Measurements from ENCODE around the gene MPZL3.
A peak's percentile ranks its signal among the peaks of the same experiment; 100 is the strongest.

The MPZL3 gene, protein sequence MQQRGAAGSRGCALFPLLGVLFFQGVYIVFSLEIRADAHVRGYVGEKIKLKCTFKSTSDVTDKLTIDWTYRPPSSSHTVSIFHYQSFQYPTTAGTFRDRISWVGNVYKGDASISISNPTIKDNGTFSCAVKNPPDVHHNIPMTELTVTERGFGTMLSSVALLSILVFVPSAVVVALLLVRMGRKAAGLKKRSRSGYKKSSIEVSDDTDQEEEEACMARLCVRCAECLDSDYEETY

DNA sequence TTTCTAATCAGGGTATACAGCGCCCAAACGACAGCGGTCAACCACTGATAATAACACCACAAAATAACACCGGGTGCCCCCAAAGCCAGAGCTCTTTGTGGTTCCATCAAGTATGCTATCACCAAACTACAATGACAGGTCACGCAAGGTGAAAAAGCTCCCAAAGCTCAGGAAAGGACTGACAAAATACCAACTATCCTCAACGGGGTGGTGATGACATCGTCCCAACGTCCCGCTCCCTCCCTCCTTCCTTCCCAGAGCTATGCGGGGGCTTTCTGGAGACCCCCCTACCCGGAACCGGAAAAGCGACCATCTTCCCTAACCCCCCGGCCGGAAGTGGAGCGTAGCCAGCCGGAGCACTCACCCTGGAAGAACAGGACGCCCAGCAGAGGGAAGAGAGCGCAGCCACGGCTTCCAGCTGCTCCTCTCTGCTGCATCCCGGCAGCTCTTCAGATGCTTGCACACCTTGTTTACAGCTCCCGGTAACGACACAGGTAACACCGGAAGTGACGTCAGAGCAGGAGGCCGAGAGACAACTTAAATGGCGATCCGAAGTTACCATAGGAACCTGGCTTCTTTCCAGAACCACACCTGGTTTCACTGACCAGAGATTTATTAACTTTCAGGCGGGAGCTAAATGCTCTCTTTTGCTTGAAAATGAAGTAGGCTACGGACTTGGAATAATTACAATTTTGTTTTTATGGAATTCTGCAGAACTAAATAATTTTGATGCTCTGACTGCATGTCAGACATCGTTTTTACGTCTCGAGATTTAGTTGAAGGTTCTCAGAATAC is at the start of gene MPZL3:
TSS of gene MPZL3 (minus strand) at position 508 of the 795 bp plus-strand sequence. CDS start at position 437, 71 bp downstream.
- TF ChIP-seq, protein P1, sequence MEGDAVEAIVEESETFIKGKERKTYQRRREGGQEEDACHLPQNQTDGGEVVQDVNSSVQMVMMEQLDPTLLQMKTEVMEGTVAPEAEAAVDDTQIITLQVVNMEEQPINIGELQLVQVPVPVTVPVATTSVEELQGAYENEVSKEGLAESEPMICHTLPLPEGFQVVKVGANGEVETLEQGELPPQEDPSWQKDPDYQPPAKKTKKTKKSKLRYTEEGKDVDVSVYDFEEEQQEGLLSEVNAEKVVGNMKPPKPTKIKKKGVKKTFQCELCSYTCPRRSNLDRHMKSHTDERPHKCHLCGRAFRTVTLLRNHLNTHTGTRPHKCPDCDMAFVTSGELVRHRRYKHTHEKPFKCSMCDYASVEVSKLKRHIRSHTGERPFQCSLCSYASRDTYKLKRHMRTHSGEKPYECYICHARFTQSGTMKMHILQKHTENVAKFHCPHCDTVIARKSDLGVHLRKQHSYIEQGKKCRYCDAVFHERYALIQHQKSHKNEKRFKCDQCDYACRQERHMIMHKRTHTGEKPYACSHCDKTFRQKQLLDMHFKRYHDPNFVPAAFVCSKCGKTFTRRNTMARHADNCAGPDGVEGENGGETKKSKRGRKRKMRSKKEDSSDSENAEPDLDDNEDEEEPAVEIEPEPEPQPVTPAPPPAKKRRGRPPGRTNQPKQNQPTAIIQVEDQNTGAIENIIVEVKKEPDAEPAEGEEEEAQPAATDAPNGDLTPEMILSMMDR (IDR thresholded peaks at IDR 0.05; ENCODE audit: insufficient read depth, low read length, missing control alignments), result no peak
- POLR2A ChIA-PET, result no interaction called here
- CTCF ChIA-PET, result interaction anchor here (1.5 kb wide), 1 partner anchor 53 kb away, joined by 7 read pairs; no protein-coding TSS in a partner anchor
- no peak for DNase-seq (ENCODE audit: low read depth, low spot score)
- peak within 1 kb of the TSS; percentile 83 for H3K4me3 ChIP-seq (ENCODE audit: low read depth, low read length)

DNA sequence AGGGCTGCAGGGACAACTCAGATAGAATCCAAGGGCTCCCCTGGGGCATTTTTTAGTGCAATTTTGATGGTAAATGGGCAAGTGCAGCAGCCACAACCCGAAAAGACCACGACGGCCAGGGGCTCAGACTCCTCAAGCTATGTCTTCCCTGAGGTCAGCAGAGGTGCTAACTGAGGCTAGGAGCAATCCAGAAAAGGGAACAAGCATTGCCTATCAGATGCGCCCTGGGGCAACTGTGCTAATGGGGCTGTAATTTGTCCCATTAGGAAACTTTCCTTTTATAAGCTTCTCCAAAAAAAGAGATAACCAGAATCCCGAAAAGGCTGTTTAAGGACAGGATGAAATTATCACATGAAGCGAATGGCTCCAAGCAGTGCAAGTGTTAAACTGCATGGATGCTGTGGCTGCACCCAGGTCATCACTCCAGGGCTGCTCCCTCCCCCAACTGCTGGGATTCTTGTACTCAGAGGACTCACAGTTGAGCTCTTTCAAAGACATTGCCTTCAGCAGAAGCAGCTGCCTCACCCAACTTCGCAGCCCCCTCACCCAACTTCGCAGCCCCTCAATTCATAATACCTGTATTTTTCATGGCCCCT is 49.5 kb upstream of the MPZL3 start:
- ChIA-PET CTCF (no interaction called here), POLR2A (no interaction called here)
- no peak for DNase-seq (ENCODE audit: low read depth, low spot score)
- TF ChIP-seq, protein P1 (IDR thresholded peaks at IDR 0.05; ENCODE audit: insufficient read depth, low read length, missing control alignments), result no peak
- no peak overlapping the region for H3K4me3 ChIP-seq (ENCODE audit: low read depth, low read length)

DNA sequence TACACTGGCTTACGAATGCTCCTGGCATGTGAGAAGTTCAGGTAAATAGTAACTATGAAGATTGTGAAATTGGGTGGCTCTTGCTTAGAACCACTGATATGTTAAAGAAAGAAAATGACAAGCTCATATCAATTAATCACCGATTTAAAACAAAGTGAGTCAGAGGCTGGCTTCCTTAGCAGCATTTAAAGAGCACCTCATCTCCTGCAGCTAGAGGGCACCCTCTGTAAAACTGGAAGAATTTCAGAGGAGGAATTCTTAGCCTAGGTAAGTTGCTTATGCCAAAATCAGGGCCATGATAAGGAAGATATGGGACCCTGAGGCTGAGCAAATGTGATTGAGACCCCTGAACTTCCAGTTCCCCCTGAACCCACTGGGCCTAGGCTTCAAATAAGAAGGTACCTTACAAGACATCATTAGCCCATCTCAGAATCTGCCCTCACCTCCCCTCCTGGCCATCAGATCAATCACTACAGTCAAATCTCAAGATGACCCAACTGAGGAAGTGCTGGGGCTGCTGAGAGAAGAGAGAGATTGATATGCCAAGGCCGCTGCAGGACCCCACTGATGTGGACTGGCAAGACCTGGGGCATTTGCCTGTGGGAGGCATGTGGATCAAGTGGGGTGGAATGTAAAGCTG is 43.8 kb upstream of the MPZL3 start:
- no peak for DNase-seq (ENCODE audit: low read depth, low spot score)
- TF ChIP-seq, protein P1 (IDR thresholded peaks at IDR 0.05; ENCODE audit: insufficient read depth, low read length, missing control alignments), result peak; percentile 34
- POLR2A ChIA-PET, result no interaction called here
- H3K4me3 ChIP-seq (ENCODE audit: low read depth, low read length), result no peak overlapping the region
- CTCF ChIA-PET, result interaction anchor here (0.6 to 2.1 kb wide), 17 partner anchors 8 to 1060 kb away, joined by 3 to 11 read pairs (median 4); partner anchors contain the start of gene MPZL2

DNA sequence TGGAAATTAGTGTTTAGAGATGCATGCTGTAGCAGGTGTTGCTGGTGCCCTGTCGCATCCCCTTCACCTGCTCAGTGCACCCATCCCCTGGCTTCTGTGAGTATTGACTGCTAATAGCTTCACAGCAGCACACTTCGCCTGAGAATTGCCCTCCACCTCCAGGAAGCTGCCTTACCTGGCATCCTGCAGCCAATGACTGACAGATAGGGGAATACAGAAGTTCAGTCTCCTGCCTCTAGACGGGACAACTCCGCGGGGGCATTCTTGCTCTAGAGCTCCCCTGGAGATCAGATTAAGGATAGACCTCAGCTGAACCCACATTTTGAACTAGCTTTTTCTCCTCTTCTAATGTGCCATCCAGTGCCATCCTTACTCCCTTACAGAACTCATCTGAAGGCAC is 43.0 kb upstream of the MPZL3 start:
- TF ChIP-seq, protein P1 (IDR thresholded peaks at IDR 0.05; ENCODE audit: insufficient read depth, low read length, missing control alignments), result no peak
- H3K4me3 ChIP-seq (ENCODE audit: low read depth, low read length), result no peak overlapping the region
- no peak for DNase-seq (ENCODE audit: low read depth, low spot score)
- ChIA-PET POLR2A (no interaction called here), CTCF (interaction anchor here (0.7 to 2.1 kb wide), 16 partner anchors 9 to 193 kb away, joined by 3 to 11 read pairs (median 4); partner anchors contain the start of gene MPZL2)

DNA sequence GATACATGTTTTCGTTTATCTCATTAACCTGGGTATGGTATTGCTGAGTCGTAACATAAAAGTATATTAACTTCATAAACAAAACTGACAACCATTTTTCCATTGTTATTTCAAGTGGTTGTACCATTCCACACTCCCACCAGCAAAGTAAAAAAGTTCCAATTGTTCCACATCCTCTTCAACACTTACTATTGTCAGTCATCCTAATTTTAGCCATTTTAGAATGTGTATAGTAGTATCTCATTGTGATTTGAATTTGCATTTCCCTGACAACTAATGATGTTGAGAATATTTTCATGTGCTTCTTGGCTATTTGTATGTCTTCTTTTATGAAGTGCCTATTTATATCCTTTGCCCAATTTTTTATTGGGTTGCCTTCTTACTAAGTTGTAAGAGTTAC is 41.9 kb upstream of the MPZL3 start:
- ChIA-PET POLR2A (no interaction called here), CTCF (no interaction called here)
- TF ChIP-seq, protein P1 (IDR thresholded peaks at IDR 0.05; ENCODE audit: insufficient read depth, low read length, missing control alignments), result no peak
- H3K4me3 ChIP-seq (ENCODE audit: low read depth, low read length), result no peak overlapping the region
- no peak for DNase-seq (ENCODE audit: low read depth, low spot score)

Data from AG04449 (cell line).